ENCODE data around the gene MGAT5B.
A peak's percentile ranks its signal among the peaks of the same experiment; 100 is the strongest.

- TF ChIP-seq CTCF (conservative IDR thresholded peaks at IDR 0.05; ENCODE audit: low read depth, low read length) (peak; percentile 82), EZH2 (IDR thresholded peaks at IDR 0.05; ENCODE audit: low read length, unreplicated experiment) (no peak), EZH2phosphoT487 (IDR thresholded peaks at IDR 0.05; ENCODE audit: borderline replicate concordance, low read length) (no peak)
These were observed at the start of gene MGAT5B for GRCh38 chr17:76868176-76868668.
